AG04450 (cell line): ENCODE data around the gene SMIM15. TPM values are rescaled to one million over a fixed set of nuclear protein-coding genes. Genes with fewer than 3 reads are reported as not detected.

Experiments
- CTCF ChIA-PET: fragments of 300-600, 350-600 bp; formaldehyde crosslinking; extraction: SDS; loops from one replicate; lab custom pipeline; 2022; ENCODE audit warnings: antibody characterized with exemption, inconsistent platforms; lab: Charles Lee
- POLR2A ChIA-PET: fragments of 350-600 bp; formaldehyde crosslinking; extraction: SDS; loops from one replicate; lab custom pipeline; 2021; ENCODE audit warnings: antibody characterized with exemption, inconsistent platforms; lab: Yijun Ruan, JAX
- DNase-seq: peaks from one replicate; pipeline ENCODE4 v3.0.0-alpha.2; 2011; ENCODE audit warnings: low read depth, low spot score
- H3K27ac ChIP-seq: one replicate; pipeline ENCODE4 v1.5.1; 2012; ENCODE audit warnings: low read depth, low read length, control low read depth
- H3K27me3 ChIP-seq: one replicate; pipeline ENCODE4 v1.6.0; 2012; ENCODE audit warnings: low read length; ENCODE audit not compliant: control insufficient read depth, insufficient read depth
- H3K4me3 ChIP-seq: 2 replicates; pipeline ENCODE4 v1.5.1; 2011; ENCODE audit warnings: mild to moderate bottlenecking, low read depth, low read length, control low read depth
- H3K9me3 ChIP-seq: 2 replicates; pipeline ENCODE4 v1.5.1; 2012; ENCODE audit warnings: low read length; ENCODE audit not compliant: control insufficient read depth, insufficient read depth
- polyA plus RNA-seq: library from polyadenylated mRNA; depleted of rRNA; stranded (reverse); fragments of >200 nt; gene quantifications from 2 replicates; pipeline ENCODE4 v1.2.3, GENCODE V29; 2011
- TF ChIP-seq, protein P1 (sequence below): IDR thresholded peaks from 2 replicates; pipeline ENCODE4 v1.5.1; 2011; ENCODE audit warnings: low read depth, low read length, control low read depth, inconsistent platforms

SMIM15 gene
- polyA plus RNA-seq, 1 experiment, result 88.2 TPM

DNA sequence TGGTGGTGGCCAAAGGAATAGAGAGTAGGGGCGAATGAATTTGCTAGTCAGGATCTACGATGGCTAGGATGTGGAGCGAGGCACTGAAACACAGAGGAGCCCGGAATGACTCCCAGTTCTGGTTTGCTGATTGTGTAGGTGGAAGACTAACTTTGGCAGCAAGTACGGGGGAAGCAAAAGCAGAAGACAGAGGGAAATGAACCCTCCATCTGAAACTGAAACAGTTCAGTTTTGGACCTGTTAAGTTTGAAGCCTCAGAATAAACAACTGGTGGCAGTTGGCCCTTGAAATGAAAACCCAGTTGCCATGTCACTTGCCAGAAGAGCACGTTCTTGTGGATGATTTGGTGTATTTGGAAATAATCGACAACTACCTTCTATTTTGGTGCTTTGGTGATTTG is 15.4 kb upstream of the SMIM15 start:
- POLR2A ChIA-PET, result no interaction called here
- H3K27me3 ChIP-seq, result no peaks in the 10 kb centered on the region
- CTCF ChIA-PET, result interaction anchor here (0.7 kb wide), 1 partner anchor 55 kb away, joined by 4 read pairs; no protein-coding TSS in a partner anchor
- no peak for DNase-seq
- no peak overlapping the region for H3K27ac ChIP-seq
- no peak overlapping the region for H3K4me3 ChIP-seq
- H3K9me3 ChIP-seq, result no peaks in the 10 kb centered on the region
- TF ChIP-seq, protein P1, sequence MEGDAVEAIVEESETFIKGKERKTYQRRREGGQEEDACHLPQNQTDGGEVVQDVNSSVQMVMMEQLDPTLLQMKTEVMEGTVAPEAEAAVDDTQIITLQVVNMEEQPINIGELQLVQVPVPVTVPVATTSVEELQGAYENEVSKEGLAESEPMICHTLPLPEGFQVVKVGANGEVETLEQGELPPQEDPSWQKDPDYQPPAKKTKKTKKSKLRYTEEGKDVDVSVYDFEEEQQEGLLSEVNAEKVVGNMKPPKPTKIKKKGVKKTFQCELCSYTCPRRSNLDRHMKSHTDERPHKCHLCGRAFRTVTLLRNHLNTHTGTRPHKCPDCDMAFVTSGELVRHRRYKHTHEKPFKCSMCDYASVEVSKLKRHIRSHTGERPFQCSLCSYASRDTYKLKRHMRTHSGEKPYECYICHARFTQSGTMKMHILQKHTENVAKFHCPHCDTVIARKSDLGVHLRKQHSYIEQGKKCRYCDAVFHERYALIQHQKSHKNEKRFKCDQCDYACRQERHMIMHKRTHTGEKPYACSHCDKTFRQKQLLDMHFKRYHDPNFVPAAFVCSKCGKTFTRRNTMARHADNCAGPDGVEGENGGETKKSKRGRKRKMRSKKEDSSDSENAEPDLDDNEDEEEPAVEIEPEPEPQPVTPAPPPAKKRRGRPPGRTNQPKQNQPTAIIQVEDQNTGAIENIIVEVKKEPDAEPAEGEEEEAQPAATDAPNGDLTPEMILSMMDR, result no peak

GRCh38 chr5:61177070-61177469 is 14.8 kb upstream of the SMIM15 start:
- TF ChIP-seq, protein P1, result no peak
- H3K27me3 ChIP-seq, result no peaks in the 10 kb centered on the region
- H3K4me3 ChIP-seq, result no peak overlapping the region
- no peak overlapping the region for H3K27ac ChIP-seq
- DNase-seq, result no peak
- CTCF ChIA-PET, result interaction anchor here (1.7 kb wide), 1 partner anchor 482 kb away, joined by 3 read pairs; no protein-coding TSS in a partner anchor
- POLR2A ChIA-PET, result no interaction called here
- H3K9me3 ChIP-seq, result no peaks in the 10 kb centered on the region

- Histone ChIP-seq H3K4me3 (no peak overlapping the region), H3K9me3 (no peaks in the 10 kb centered on the region), H3K27ac (no peak overlapping the region), H3K27me3 (no peaks in the 10 kb centered on the region)
- no peak for DNase-seq
- ChIA-PET POLR2A (no interaction called here), CTCF (interaction anchor here (1.7 kb wide), 1 partner anchor 482 kb away, joined by 3 read pairs; no protein-coding TSS in a partner anchor)
- TF ChIP-seq, protein P1, result no peak
These were observed 14.4 kb upstream of the SMIM15 start for GRCh38 chr5:61176631-61177030.

DNA sequence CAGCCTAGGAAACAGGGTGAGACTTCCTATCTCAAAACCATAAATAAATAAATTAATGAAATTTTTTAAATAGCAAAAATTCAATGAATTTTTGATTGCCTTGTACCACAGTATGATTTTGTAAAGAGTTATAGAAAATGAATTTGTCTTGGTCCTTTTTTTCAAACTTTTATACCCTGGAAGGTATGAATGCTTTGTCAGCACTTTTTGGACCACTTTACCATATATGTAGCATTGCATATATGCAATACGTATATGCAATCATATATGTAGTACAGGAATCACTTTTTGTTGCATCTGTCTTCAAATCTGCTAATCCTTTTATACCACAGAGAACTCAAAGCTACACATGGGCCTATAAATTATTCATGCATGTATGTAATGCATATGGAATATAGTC is 9.2 kb upstream of the SMIM15 start:
- Histone ChIP-seq H3K9me3 (no peaks in the 10 kb centered on the region), H3K27ac (no peak overlapping the region), H3K4me3 (no peak overlapping the region), H3K27me3 (no peaks in the 10 kb centered on the region)
- TF ChIP-seq, protein P1, result no peak
- CTCF ChIA-PET, result no interaction called here
- POLR2A ChIA-PET, result no interaction called here
- DNase-seq, result no peak

- Histone ChIP-seq H3K9me3 (peaks cover 3% of the 10 kb centered on the region; the same call in 1 of the 2 replicates), H3K27ac (no peak overlapping the region), H3K4me3 (no peak overlapping the region), H3K27me3 (no peaks in the 10 kb centered on the region)
- CTCF ChIA-PET, result interaction anchor here (0.7 kb wide), 1 partner anchor 188 kb away, joined by 3 read pairs; no protein-coding TSS in a partner anchor
- POLR2A ChIA-PET, result no interaction called here
- TF ChIP-seq, protein P1, result no peak
- DNase-seq, result no peak
These were observed 6.7 kb upstream of the SMIM15 start for GRCh38 chr5:61168951-61169350.
